Measurements from ENCODE around the gene CTRL. TPM values are rescaled to one million over a fixed set of nuclear protein-coding genes. Genes with fewer than 3 reads are reported as not detected.

The CTRL gene
- total RNA-seq, 1 donor from 2014 or later: 6.5 TPM

DNA sequence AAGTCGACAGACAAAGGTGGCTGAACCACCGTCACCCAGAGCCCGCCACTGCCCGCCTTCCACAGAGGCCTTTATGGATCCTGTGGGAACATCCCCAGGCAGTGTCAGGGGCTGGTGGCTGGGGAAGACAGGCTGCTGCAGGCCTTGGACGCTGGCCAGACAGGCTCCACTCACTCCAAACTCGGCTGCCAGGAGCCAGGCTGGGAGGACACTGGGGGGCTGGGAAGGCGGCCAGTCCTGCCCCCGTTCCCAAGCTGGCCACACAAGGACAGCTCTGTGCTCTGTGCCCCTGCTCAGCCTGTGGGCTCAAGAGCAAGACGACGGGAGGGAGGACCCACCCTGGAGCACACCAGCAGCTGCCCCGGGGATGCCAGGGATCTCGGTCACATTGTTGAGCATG is 19.8 kb upstream of the CTRL start:
- Mint-ChIP-seq H3K27ac (no peak overlapping the region), H3K9me3 (no peaks in the 10 kb centered on the region), H3K36me3 (ENCODE audit: low read depth) (peaks cover 15% of the 10 kb centered on the region), H3K4me1 (peaks cover 1% of the 10 kb centered on the region), H3K4me3 (no peak overlapping the region), H3K27me3 (no peaks in the 10 kb centered on the region)
- intact Hi-C loops (cut with micrococcal nuclease): no loop called here
- no peak for DNase-seq

- no peaks in the 10 kb centered on the region for H3K9me3 Mint-ChIP-seq
- H3K4me1 Mint-ChIP-seq: peaks cover 1% of the 10 kb centered on the region
- no peak overlapping the region for H3K27ac Mint-ChIP-seq
- intact Hi-C loops (cut with micrococcal nuclease): no loop called here
- H3K4me3 Mint-ChIP-seq: no peak overlapping the region
- H3K36me3 Mint-ChIP-seq (ENCODE audit: low read depth): peaks cover 20% of the 10 kb centered on the region
- no peak for DNase-seq
- no peaks in the 10 kb centered on the region for H3K27me3 Mint-ChIP-seq
Observed at GRCh38 chr16:67950335-67950843, 18.7 kb upstream of the CTRL start.

- DNase-seq: no peak
- peaks cover 1% of the 10 kb centered on the region for H3K4me1 Mint-ChIP-seq
- no peak overlapping the region for H3K4me3 Mint-ChIP-seq
- peaks cover 18% of the 10 kb centered on the region for H3K36me3 Mint-ChIP-seq (ENCODE audit: low read depth)
- intact Hi-C loops (cut with micrococcal nuclease): no loop called here
- H3K9me3 Mint-ChIP-seq: no peaks in the 10 kb centered on the region
- H3K27me3 Mint-ChIP-seq: no peaks in the 10 kb centered on the region
- H3K27ac Mint-ChIP-seq: no peak overlapping the region
Observed at GRCh38 chr16:67949645-67950044, 18.0 kb upstream of the CTRL start.

GRCh38 chr16:67948015-67948414 is 16.4 kb upstream of the CTRL start:
- intact Hi-C loops (cut with micrococcal nuclease): no loop called here
- H3K4me1 Mint-ChIP-seq: peaks cover 1% of the 10 kb centered on the region
- no peaks in the 10 kb centered on the region for H3K27me3 Mint-ChIP-seq
- no peak overlapping the region for H3K4me3 Mint-ChIP-seq
- H3K9me3 Mint-ChIP-seq: no peaks in the 10 kb centered on the region
- H3K36me3 Mint-ChIP-seq (ENCODE audit: low read depth): peaks cover 18% of the 10 kb centered on the region
- no peak overlapping the region for H3K27ac Mint-ChIP-seq
- no peak for DNase-seq

DNA sequence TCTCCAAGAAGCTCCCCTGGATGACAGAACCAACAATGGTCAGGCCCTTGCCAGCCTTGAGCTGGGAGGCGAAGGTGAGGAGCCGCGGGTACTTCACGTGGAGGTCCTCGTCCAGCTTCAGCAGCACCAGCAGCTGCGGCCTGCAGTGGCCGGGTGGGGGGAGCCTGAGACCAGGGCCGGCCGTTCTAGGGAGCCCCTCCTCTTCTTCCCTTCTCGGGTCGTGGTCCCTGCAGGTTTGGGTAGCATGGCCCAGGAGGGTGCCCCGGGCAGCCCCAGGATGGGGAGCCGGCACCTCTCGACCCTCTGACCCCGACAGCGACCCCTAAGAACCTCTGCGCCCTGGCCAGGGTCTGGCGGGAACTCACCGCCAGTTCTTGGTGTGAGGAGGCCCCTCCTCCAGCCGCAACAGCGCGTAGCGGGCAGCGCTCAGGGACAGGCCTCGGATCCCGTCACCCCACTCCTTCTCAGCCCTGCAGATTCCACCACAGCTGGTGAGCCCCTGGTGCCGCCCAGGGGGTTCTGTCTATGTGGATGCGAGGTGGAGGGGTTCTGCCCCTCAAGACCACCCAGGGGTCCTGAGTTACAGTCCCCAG is 15.4 kb upstream of the CTRL start:
- no peak overlapping the region for H3K4me3 Mint-ChIP-seq
- H3K4me1 Mint-ChIP-seq: no peaks in the 10 kb centered on the region
- no peak for DNase-seq
- intact Hi-C loops (cut with micrococcal nuclease): no loop called here
- H3K9me3 Mint-ChIP-seq: no peaks in the 10 kb centered on the region
- no peak overlapping the region for H3K27ac Mint-ChIP-seq
- H3K36me3 Mint-ChIP-seq (ENCODE audit: low read depth): peaks cover 16% of the 10 kb centered on the region
- no peaks in the 10 kb centered on the region for H3K27me3 Mint-ChIP-seq

GRCh38 chr16:67946128-67946569 is 14.5 kb upstream of the CTRL start:
- H3K9me3 Mint-ChIP-seq: no peaks in the 10 kb centered on the region
- H3K36me3 Mint-ChIP-seq (ENCODE audit: low read depth): peaks cover 15% of the 10 kb centered on the region
- no peak overlapping the region for H3K4me3 Mint-ChIP-seq
- intact Hi-C loops (cut with micrococcal nuclease): no loop called here
- no peaks in the 10 kb centered on the region for H3K27me3 Mint-ChIP-seq
- H3K27ac Mint-ChIP-seq: no peak overlapping the region
- peaks cover 5% of the 10 kb centered on the region for H3K4me1 Mint-ChIP-seq
- DNase-seq: no peak

GRCh38 chr16:67945392-67945933 is 13.8 kb upstream of the CTRL start:
- intact Hi-C loops (cut with micrococcal nuclease): no loop called here

DNA sequence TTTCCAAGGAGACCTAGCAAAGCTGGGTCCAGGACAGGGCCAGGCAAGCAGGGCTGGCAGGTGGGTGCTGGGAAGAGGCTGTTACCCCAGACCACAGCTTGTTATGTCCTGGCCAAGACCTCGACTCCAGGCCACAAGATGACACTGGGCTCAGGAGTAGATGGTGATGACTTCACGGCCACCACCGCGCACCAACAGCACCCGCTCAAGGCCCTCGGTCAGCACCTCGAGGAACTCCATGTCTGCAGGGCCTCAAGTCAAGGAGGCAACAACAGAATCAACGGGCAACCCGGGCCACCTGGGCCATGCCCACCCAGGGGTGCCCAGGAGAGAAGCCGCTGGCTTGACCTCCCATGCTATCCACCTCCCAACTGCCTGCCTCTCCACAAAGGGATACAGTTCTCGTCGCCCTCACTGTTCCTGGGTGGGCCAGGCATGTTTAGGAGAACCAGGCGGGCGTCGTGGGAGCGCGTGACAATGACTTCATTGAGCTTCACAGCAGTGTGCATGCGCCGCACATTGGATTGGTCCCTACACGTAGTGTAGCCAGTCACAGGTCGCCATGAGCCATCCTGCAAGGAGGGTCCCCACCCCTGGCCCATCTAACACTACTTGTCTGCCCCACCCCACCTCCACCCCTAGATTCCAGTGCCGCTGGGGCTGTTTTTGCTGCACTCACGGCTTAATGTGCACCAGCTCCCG is 13.2 kb upstream of the CTRL start:
- peaks cover 11% of the 10 kb centered on the region for H3K4me1 Mint-ChIP-seq
- H3K36me3 Mint-ChIP-seq (ENCODE audit: low read depth): peaks cover 15% of the 10 kb centered on the region
- H3K27ac Mint-ChIP-seq: no peak overlapping the region
- no peaks in the 10 kb centered on the region for H3K27me3 Mint-ChIP-seq
- no peaks in the 10 kb centered on the region for H3K9me3 Mint-ChIP-seq
- intact Hi-C loops (cut with micrococcal nuclease): no loop called here
- H3K4me3 Mint-ChIP-seq: no peak overlapping the region
- no peak for DNase-seq

More at GRCh38 chr16:67945392-67945933, 13.8 kb upstream of the CTRL start:
- Mint-ChIP-seq H3K4me3 (no peak overlapping the region), H3K36me3 (ENCODE audit: low read depth) (peaks cover 11% of the 10 kb centered on the region), H3K27me3 (no peaks in the 10 kb centered on the region), H3K9me3 (no peaks in the 10 kb centered on the region), H3K4me1 (peaks cover 5% of the 10 kb centered on the region), H3K27ac (no peak overlapping the region)
- no peak for DNase-seq

- H3K9me3 Mint-ChIP-seq: no peaks in the 10 kb centered on the region
- no peak within 1 kb of the TSS for H3K4me3 Mint-ChIP-seq
Observed at GRCh38 chr16:67943619-67944504, 12.2 kb upstream of the CTRL start, which contains the start of gene LCAT. LCAT (minus strand) TSS chr16:67944120; CDS start chr16:67944101, 19 bp downstream.

GRCh38 chr16:67943256-67943618 is 11.6 kb upstream of the CTRL start:
- Mint-ChIP-seq H3K27ac (no peak overlapping the region), H3K4me3 (no peak overlapping the region), H3K36me3 (ENCODE audit: low read depth) (peaks cover 16% of the 10 kb centered on the region)

More at GRCh38 chr16:67943619-67944504, 12.2 kb upstream of the CTRL start, which contains the start of gene LCAT:
- DNase-seq: no peak
- Mint-ChIP-seq H3K4me1 (peaks cover 19% of the 10 kb centered on the region), H3K27ac (no peak within 1 kb of the TSS), H3K36me3 (ENCODE audit: low read depth) (peaks cover 16% of the 10 kb centered on the region), H3K27me3 (no peaks in the 10 kb centered on the region)
- intact Hi-C loops (cut with micrococcal nuclease): no loop called here

DNA sequence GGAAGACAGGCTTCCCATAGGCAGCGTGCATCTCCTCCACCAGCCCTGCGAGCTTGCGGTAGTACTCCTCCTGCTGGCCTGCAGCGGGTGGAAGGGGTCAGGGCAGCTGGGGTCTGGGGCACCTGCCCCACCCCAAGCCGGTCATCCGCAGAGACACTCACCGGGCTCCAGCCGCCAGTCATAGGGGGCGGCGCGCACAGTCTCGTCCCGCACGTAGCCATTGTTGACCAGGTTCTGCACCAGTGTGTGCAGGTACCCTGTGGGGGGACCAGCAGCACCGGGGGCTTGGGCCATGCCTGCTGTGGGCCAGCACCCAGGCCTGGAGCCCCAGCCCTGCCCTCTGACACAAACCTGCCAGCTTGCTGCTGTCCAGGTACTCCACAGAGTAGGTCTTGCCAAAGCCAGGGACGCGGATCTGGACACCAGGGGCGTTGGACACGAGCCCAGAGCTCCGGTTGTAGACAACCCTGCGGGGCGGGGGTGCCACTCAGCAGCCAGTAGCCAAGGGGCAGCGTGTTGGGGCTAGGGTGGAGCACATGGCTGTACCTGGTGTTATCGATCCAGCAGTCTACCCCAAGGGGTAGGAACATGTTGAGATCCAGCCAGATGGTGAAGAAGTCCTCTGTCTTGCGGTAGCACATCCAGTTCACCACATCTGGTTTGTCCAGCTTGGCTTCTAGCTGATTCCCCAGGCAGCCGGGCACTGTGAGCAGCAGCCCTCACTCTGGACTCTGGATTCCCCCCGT is 11.0 kb upstream of the CTRL start:
- H3K36me3 Mint-ChIP-seq (ENCODE audit: low read depth): peaks cover 16% of the 10 kb centered on the region
- H3K4me1 Mint-ChIP-seq: peaks cover 19% of the 10 kb centered on the region
- intact Hi-C loops (cut with micrococcal nuclease): no loop called here
- no peak overlapping the region for H3K27ac Mint-ChIP-seq
- DNase-seq: no peak
- H3K9me3 Mint-ChIP-seq: no peaks in the 10 kb centered on the region
- H3K4me3 Mint-ChIP-seq: no peak overlapping the region
- no peaks in the 10 kb centered on the region for H3K27me3 Mint-ChIP-seq

More at GRCh38 chr16:67943256-67943618, 11.6 kb upstream of the CTRL start:
- Mint-ChIP-seq H3K4me1 (peaks cover 19% of the 10 kb centered on the region), H3K27me3 (no peaks in the 10 kb centered on the region), H3K9me3 (no peaks in the 10 kb centered on the region)
- intact Hi-C loops (cut with micrococcal nuclease): no loop called here
- DNase-seq: no peak

DNA sequence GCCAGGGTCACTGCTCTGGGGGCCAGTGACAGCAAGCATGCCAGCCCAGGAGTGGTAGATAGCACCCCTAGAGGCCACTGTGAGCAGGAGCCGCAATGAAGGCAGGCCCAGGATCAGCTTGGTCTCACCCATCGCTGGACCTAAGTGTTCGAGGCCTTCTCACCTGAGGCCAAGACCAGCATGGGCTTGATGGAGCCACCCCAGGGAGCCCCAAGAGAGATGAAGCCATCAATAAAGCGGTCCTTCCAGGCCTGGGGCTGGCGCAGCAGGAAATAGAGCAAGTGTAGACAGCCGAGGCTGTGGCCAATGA is 10.5 kb upstream of the CTRL start:
- intact Hi-C loops (cut with micrococcal nuclease): no loop called here
- DNase-seq: peak; percentile 81
- H3K36me3 Mint-ChIP-seq (ENCODE audit: low read depth): peaks cover 18% of the 10 kb centered on the region
- no peaks in the 10 kb centered on the region for H3K9me3 Mint-ChIP-seq
- H3K27ac Mint-ChIP-seq: no peak overlapping the region
- no peaks in the 10 kb centered on the region for H3K27me3 Mint-ChIP-seq
- peaks cover 21% of the 10 kb centered on the region for H3K4me1 Mint-ChIP-seq
- no peak overlapping the region for H3K4me3 Mint-ChIP-seq

- no peak overlapping the region for H3K4me3 Mint-ChIP-seq
- intact Hi-C loops (cut with micrococcal nuclease): no loop called here
- H3K4me1 Mint-ChIP-seq: peaks cover 25% of the 10 kb centered on the region
- peaks cover 19% of the 10 kb centered on the region for H3K36me3 Mint-ChIP-seq (ENCODE audit: low read depth)
- peak overlapping the region; percentile 60 for H3K27ac Mint-ChIP-seq
- H3K27me3 Mint-ChIP-seq: no peaks in the 10 kb centered on the region
- DNase-seq: no peak
- no peaks in the 10 kb centered on the region for H3K9me3 Mint-ChIP-seq
Observed at GRCh38 chr16:67941469-67942199, 10.0 kb upstream of the CTRL start.

All from activated CD4-positive, alpha-beta T cell treated with anti-CD3 and anti-CD28 coated beads, Interleukin-2, amount 10 ng/mL, durations not matched to agents 24 days and 14 days (primary cell).